ENCODE measurements around the gene GRM8.

GRCh38 chr7:126996659-126997058 lies 256.1 kb downstream of the GRM8 start:
- TF ChIP-seq EZH2phosphoT487 (IDR thresholded peaks at IDR 0.05; ENCODE audit: borderline replicate concordance), result no peak
- TF ChIP-seq, protein P1, sequence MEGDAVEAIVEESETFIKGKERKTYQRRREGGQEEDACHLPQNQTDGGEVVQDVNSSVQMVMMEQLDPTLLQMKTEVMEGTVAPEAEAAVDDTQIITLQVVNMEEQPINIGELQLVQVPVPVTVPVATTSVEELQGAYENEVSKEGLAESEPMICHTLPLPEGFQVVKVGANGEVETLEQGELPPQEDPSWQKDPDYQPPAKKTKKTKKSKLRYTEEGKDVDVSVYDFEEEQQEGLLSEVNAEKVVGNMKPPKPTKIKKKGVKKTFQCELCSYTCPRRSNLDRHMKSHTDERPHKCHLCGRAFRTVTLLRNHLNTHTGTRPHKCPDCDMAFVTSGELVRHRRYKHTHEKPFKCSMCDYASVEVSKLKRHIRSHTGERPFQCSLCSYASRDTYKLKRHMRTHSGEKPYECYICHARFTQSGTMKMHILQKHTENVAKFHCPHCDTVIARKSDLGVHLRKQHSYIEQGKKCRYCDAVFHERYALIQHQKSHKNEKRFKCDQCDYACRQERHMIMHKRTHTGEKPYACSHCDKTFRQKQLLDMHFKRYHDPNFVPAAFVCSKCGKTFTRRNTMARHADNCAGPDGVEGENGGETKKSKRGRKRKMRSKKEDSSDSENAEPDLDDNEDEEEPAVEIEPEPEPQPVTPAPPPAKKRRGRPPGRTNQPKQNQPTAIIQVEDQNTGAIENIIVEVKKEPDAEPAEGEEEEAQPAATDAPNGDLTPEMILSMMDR (conservative IDR thresholded peaks at IDR 0.05; ENCODE audit: low read length), result no peak
